Keratinocyte (primary cell): ENCODE data around the gene SEL1L3. TPM values are rescaled to one million over a fixed set of nuclear protein-coding genes. Genes with fewer than 3 reads are reported as not detected.

Experiments
- DNase-seq: peaks from one replicate; pipeline ENCODE4 v3.0.0-alpha.2; 2011; ENCODE audit warnings: low read depth, missing footprints, low spot score
- FAIRE-seq: peaks from 2 replicates; lab custom pipeline; 2011; peaks lifted over from hg19 to GRCh38; lab: Jason Lieb, UNC
- H2AFZ ChIP-seq: 2 replicates; pipeline ENCODE4 v1.6.0; 2012; ENCODE audit warnings: low read length, control low read depth, inconsistent platforms; ENCODE audit not compliant: control insufficient read depth
- H3K27ac ChIP-seq: 2 replicates; pipeline ENCODE4 v1.5.1; 2011; ENCODE audit warnings: low read length; ENCODE audit not compliant: control insufficient read depth, insufficient read depth
- H3K27me3 ChIP-seq: 3 replicates; pipeline ENCODE4 v1.6.0; 2011; ENCODE audit warnings: low read length; ENCODE audit not compliant: control insufficient read depth, insufficient read depth; ENCODE audit errors: extremely low read depth
- H3K36me3 ChIP-seq, 2 experiments: 2 replicates in 1 of 2; 3 replicates in 1 of 2; pipeline ENCODE4 v1.5.1; 2011; ENCODE audit warnings: low read length in 2 of 2, mild to moderate bottlenecking in 1 of 2; ENCODE audit not compliant: control insufficient read depth in 2 of 2, insufficient read depth in 2 of 2; ENCODE audit errors: extremely low read depth in 1 of 2
- H3K4me1 ChIP-seq: 3 replicates; pipeline ENCODE4 v1.5.1; 2011; ENCODE audit warnings: low read length; ENCODE audit not compliant: control insufficient read depth, insufficient read depth; ENCODE audit errors: extremely low read depth
- H3K4me2 ChIP-seq: 3 replicates; pipeline ENCODE4 v1.6.0; 2011; ENCODE audit warnings: low read depth, low read length; ENCODE audit not compliant: control insufficient read depth, insufficient read depth; ENCODE audit errors: extremely low read depth
- H3K4me3 ChIP-seq, 3 experiments: fragments of 200-600 bp in 1 of 3; sonication (generic) in 1 of 3; 2 replicates in 2 of 3; 3 replicates in 1 of 3; pipeline ENCODE4 v1.5.1; 2011 to 2016; ENCODE audit warnings: low read length in 3 of 3, mild to moderate bottlenecking in 3 of 3, control low read depth in 2 of 3, inconsistent platforms in 1 of 3, low read depth in 1 of 3, mixed read lengths in 1 of 3, mixed run types in 1 of 3, moderate library complexity in 1 of 3; ENCODE audit not compliant: control insufficient read depth in 2 of 3, insufficient read depth in 2 of 3; ENCODE audit errors: extremely low read depth in 1 of 3
- H3K79me2 ChIP-seq: 2 replicates; pipeline ENCODE4 v1.6.0; 2012; ENCODE audit warnings: low read length; ENCODE audit not compliant: control insufficient read depth, insufficient read depth
- H3K9ac ChIP-seq: 3 replicates; pipeline ENCODE4 v1.6.0; 2011; ENCODE audit warnings: low read length; ENCODE audit not compliant: control insufficient read depth, insufficient read depth; ENCODE audit errors: extremely low read depth
- H3K9me1 ChIP-seq: 3 replicates; pipeline ENCODE4 v1.6.0; 2011; ENCODE audit warnings: low read length; ENCODE audit not compliant: control insufficient read depth, insufficient read depth; ENCODE audit errors: extremely low read depth
- H3K9me3 ChIP-seq: 2 replicates; pipeline ENCODE4 v1.5.1; 2012; ENCODE audit warnings: low read depth, low read length; ENCODE audit not compliant: control insufficient read depth
- H4K20me1 ChIP-seq: 3 replicates; pipeline ENCODE4 v1.6.0; 2011; ENCODE audit warnings: low read length; ENCODE audit not compliant: control insufficient read depth, insufficient read depth; ENCODE audit errors: extremely low read depth
- EZH2 ChIP-seq: IDR thresholded peaks from one replicate; pipeline ENCODE4 v1.6.1; 2012; ENCODE audit warnings: inconsistent platforms, mild to moderate bottlenecking, low read length, moderate library complexity
- dilution Hi-C: fragments of 300-500 bp; cut with MboI; formaldehyde crosslinking; loops from one replicate; pipeline ENCODE4 v1.7.0; 2020; ENCODE audit warnings: low sequenced_read_pairs; ENCODE audit not compliant: extremely low pct_ligation_motif_present
- polyA plus RNA-seq, 5 experiments: library from polyadenylated mRNA; depleted of rRNA in 3 of 5; stranded (reverse) in 3 of 5; stranded (forward) in 1 of 5; unstranded in 1 of 5; fragments of >200 nt; gene quantifications; 1 replicate in 1 of 5; 2 replicates in 3 of 5; 3 replicates in 1 of 5; pipeline versions ENCODE4 v1.2.1 to v1.2.3, GENCODE V29; 2011 to 2012; ENCODE audit warnings: missing spikeins in 2 of 5, low read depth in 1 of 5, low replicate concordance in 1 of 5
- TF ChIP-seq, protein P1 (sequence below), 3 experiments: IDR thresholded peaks in 1 of 3; conservative IDR thresholded peaks in 1 of 3; optimal IDR thresholded peaks in 1 of 3; 2 replicates in 2 of 3; 3 replicates in 1 of 3; pipeline versions ENCODE3 to v1.5.1; 2011; ENCODE audit warnings: low read length in 3 of 3, mild to moderate bottlenecking in 3 of 3, moderate library complexity in 2 of 3, control low read depth in 1 of 3, inconsistent platforms in 1 of 3; ENCODE audit not compliant: insufficient read depth in 2 of 3; ENCODE audit errors: extremely low read depth in 1 of 3

SEL1L3 gene
- polyA plus RNA-seq, 1 donor (not counting 4 experiments of a cell fraction or from before 2014, with no cell fraction given), result 67.9 TPM

GRCh38 chr4:25842229-25842845 lies 20.5 kb downstream of the SEL1L3 start:
- Histone ChIP-seq H3K4me1 (no peaks in the 10 kb centered on the region), H3K9ac (no peak overlapping the region), H3K9me3 (no peaks in the 10 kb centered on the region), H4K20me1 (no peaks in the 10 kb centered on the region), H3K4me2 (no peak overlapping the region), H3K27ac (no peak overlapping the region), H3K36me3 (peaks cover 3 to 9% of the 10 kb centered on the region in 2 experiments), H3K9me1 (no peaks in the 10 kb centered on the region), H3K4me3 (no peak overlapping the region), H3K27me3 (no peaks in the 10 kb centered on the region), H2AFZ (no peak overlapping the region), H3K79me2 (peaks cover 3% of the 10 kb centered on the region)
- no peak for TF ChIP-seq EZH2
- TF ChIP-seq, protein P1, sequence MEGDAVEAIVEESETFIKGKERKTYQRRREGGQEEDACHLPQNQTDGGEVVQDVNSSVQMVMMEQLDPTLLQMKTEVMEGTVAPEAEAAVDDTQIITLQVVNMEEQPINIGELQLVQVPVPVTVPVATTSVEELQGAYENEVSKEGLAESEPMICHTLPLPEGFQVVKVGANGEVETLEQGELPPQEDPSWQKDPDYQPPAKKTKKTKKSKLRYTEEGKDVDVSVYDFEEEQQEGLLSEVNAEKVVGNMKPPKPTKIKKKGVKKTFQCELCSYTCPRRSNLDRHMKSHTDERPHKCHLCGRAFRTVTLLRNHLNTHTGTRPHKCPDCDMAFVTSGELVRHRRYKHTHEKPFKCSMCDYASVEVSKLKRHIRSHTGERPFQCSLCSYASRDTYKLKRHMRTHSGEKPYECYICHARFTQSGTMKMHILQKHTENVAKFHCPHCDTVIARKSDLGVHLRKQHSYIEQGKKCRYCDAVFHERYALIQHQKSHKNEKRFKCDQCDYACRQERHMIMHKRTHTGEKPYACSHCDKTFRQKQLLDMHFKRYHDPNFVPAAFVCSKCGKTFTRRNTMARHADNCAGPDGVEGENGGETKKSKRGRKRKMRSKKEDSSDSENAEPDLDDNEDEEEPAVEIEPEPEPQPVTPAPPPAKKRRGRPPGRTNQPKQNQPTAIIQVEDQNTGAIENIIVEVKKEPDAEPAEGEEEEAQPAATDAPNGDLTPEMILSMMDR (optimal IDR thresholded peaks at IDR 0.05 in 1 of 3, IDR thresholded peaks at IDR 0.05 in 1 of 3, conservative IDR thresholded peaks at IDR 0.05 in 1 of 3; ENCODE audit: extremely low read depth in 1 of 3, insufficient read depth in 2 of 3, low read length in 3 of 3), result no peak
- dilution Hi-C loops, result no loop called here
- DNase-seq (no peak), FAIRE-seq (no peak)

- H3K9ac ChIP-seq, result no peak overlapping the region
- TF ChIP-seq, protein P1 (optimal IDR thresholded peaks at IDR 0.05 in 1 of 3, IDR thresholded peaks at IDR 0.05 in 1 of 3, conservative IDR thresholded peaks at IDR 0.05 in 1 of 3; ENCODE audit: extremely low read depth in 1 of 3, insufficient read depth in 2 of 3, low read length in 3 of 3), result no peak
- TF ChIP-seq EZH2, result no peak
- peaks cover 3% of the 10 kb centered on the region for H3K79me2 ChIP-seq
- H3K4me2 ChIP-seq, result no peak overlapping the region
- dilution Hi-C loops, result no loop called here
- no peak for DNase-seq
- no peaks in the 10 kb centered on the region for H3K9me1 ChIP-seq
- H3K27me3 ChIP-seq, result no peaks in the 10 kb centered on the region
- no peak overlapping the region for H3K27ac ChIP-seq
- peaks cover 0 to 3% of the 10 kb centered on the region in 2 experiments for H3K36me3 ChIP-seq
- no peak for FAIRE-seq
- H3K4me3 ChIP-seq, result no peak overlapping the region
- H3K4me1 ChIP-seq, result no peaks in the 10 kb centered on the region
- H2AFZ ChIP-seq, result no peak overlapping the region
- no peaks in the 10 kb centered on the region for H3K9me3 ChIP-seq
- H4K20me1 ChIP-seq, result no peaks in the 10 kb centered on the region
Measured at GRCh38 chr4:25839687-25840086, 23.1 kb downstream of the SEL1L3 start.
